A549 treated with AZD9567 at 1 μM for 4 hours (cell line): ENCODE data around the gene RBBP8NL. TPM values are rescaled to one million over a fixed set of nuclear protein-coding genes. Genes with fewer than 3 reads are reported as not detected.

Experiments
- total RNA-seq: library from RNA; stranded (reverse); fragments of 200-300 nt; extraction: Qiagen RNA extraction; gene quantifications from 5 replicates; pipeline ENCODE4 v1.2.3, GENCODE V29; 2022; ENCODE audit not compliant: insufficient read depth

The RBBP8NL gene, protein sequence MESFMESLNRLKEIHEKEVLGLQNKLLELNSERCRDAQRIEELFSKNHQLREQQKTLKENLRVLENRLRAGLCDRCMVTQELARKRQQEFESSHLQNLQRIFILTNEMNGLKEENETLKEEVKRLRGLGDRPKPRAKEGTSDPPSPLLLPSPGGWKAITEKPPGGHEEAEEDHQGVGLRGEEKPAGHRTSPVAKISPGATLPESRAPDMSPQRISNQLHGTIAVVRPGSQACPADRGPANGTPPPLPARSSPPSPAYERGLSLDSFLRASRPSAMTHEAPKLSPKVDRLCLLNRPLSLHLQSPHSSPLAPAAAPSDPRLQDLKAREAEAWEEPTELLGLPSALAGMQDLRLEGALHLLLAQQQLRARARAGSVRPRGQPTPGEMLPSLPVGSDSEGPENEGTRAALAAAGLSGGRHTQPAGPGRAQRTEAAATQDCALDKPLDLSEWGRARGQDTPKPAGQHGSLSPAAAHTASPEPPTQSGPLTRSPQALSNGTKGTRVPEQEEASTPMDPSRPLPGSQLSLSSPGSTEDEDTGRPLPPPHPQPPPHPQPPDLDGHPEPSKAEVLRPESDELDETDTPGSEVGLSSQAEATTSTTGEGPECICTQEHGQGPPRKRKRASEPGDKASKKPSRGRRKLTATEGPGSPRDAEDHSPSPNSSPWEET
- 0.45 to 0.74 TPM (median 0.61 TPM) in 4 of 5 replicates, not detected in the other for total RNA-seq

DNA sequence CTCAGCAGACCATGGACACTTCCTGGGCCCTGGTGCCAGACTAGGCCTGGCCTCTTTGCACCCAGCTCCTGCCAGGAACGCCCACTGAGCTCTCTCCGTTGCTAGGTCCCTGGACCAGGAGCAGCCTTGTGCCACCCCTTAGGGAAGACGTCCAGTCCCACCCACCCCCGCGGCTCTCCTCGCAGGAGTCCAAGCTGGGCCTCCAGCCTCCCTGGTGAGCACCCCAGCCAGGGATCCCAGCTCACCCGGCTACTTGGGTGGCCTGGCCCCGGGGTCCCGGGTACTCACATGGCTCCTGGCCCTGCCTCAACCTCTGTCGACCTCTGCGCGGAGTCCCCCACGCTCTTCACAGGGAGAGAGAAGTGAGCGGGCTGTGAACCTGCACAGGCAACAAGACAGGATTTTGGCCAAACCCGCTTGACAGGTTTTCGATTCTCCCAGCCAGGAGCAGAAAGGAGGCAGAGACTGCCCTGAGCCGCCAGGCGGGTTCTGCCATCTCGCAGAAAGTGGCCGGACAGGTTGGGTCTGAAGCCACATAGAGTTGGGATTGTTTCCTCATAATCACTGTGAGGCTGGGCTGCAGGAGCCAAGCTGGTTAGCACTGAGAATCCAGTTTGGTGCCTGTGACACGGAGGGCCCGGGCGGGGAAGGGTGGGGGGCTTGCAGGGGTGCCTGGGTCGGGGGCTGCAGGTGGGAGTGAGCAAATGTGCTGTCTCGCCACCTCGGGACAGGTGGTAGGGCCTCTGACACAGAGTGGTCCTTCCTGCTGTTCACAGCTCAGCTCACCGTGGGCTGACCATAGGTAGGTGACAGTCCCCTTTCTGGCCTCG, at the start of gene RBBP8NL:
Gene RBBP8NL, minus strand, starts transcription at position 368 of the 830 bp plus-strand sequence. CDS start 7,892 bp downstream, outside the sequence.

DNA sequence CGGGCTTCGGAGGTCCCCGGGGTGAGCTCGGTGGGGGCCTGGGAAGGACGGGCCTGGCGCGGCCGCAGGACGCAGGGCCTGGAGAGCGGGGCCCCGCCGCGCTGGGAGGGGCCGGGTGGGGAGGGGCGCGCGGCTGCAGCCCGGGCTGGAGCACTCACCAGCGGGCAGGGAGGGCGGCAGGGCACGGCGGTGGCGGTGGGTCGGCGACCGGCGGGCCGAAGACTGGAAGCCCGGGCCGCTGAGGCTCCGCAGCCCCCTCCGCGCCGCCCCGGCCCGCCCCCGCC, 48.4 kb upstream of the RBBP8NL start, which contains the start of gene GATA5:
Gene GATA5, minus strand, starts transcription at position 224 of the 284 bp plus-strand sequence. CDS start 474 bp downstream, outside the sequence.

DNA sequence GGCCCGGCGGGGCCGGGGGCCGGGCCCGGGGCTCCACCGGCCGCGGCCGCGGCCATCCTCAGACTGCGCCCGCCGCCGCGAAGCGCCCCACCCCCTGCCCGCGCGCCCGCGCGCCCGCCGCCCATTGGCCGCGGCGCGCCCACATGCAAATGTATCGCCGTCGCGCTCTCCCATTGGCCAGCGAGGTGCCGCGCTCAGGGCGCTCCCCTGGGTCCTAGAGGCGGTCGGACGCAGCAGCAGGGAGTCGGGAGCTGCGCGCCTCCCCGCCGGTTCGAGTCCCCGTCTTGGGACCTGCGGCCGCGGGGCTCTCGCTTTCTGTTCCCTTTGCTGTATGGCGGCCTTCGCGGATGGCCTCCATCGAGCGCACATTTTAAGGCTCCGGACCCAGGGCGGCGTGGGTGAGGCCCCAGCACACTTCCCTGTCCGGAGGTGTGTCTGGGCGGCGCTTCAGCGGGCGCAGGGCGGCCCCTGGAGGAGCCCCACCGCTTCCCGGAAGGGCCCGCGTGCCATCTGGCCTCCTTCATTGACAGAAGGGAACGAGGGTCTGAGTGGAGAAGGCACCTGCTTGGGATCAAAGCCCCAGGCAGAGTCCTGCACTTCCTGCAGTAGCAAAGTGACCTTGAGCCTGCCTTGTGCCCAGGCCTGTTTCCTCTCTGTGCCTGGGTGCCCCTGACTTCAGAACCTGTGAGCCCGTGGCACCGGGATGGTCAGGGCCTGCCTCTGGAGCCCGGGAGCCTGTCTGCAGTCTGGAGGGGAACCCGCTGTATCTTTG, 19.9 kb downstream of the RBBP8NL start, which contains the start of gene CABLES2:
Gene CABLES2, minus strand, starts transcription at position 65 of the 772 bp plus-strand sequence. Its CDS starts 9 bp downstream, at position 56.

DNA sequence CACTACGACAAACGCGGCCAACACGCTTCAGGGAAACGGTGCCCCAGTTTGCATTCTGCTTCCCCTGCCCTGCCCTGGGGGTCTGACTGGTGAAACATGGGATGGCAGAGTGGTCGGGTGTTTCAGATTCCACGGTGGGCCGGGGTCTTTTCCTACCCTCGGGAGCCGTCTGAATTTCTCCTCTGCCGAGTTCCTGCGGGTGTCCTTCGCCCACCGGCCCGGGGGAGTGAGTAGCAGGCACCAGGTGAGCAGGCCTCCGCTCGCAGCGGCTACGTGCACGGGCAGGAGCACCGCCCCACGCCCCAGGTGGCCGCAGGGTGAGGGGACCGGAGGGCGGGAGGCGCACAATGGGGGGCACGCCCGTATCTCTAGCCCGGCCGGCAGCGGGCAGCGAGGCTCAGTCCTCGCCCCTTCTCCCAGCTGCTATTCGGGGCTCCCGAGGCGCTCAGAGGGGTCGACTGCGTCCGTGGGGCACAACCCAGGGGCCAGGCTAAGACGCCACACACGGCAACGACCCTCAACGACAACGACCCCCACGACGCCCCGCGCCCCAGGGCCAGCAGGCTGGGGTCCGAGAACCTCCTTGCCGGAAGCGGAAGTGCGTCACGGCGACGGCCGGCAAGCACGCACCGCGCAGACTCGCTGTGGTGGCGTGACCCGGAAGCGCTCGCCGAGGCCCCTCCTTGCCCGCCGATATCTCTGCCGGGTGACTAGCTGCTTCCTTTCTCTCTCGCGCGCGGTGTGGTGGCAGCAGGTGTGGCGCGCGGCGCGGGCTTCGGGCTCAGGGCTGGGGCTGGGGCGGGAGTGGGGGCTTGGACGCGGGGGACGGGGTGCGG, 40.7 kb downstream of the RBBP8NL start, which contains the start of gene RPS21:
Gene RPS21, plus strand, starts transcription at position 721 of the 836 bp plus-strand sequence. CDS start 236 bp downstream, outside the sequence.

DNA sequence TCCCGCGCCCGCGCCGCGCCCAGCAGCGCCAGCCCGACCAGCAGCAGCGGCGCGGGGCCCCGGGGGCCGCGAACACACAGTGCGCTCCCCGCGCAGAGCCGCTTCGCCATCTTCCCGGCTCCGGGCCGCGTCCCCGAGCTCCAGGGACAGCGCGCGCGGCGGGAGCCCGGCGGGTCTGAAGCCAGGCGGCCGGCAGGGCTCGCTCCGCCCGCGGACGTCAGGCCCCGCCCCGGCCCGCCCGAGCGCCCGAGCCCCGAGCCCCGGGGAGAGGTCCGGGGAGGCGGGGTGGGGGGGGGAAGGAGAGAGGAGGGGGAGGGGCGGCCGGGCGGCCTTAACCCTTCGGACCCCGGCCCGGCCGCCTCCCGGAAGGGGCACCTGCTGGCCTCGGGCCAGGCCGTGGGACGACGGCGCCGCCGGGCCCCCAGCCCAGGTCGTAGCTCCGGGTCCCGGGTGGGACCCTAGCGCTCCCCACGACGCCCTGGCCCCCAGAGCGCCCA, 60.2 kb downstream of the RBBP8NL start, which contains the start of gene LAMA5:
Gene LAMA5, minus strand, starts transcription at position 177 of the 497 bp plus-strand sequence. Its CDS starts 67 bp downstream, at position 110.

Other genes starting within 250 kb of the RBBP8NL start
- gene MTG2, start 244.5 kb downstream of the RBBP8NL start, total RNA-seq = 20.2 to 41.4 TPM (median 39.6 TPM) in 5 replicates
- 0.05 to 0.06 TPM in 2 of 5 replicates, not detected in the others for gene HRH3, start 207.3 kb downstream of the RBBP8NL start, total RNA-seq
- 16.8 to 21.9 TPM (median 20.4 TPM) in 5 replicates for gene OSBPL2, start 189.0 kb downstream of the RBBP8NL start, total RNA-seq
- gene ADRM1, start 124.5 kb downstream of the RBBP8NL start, total RNA-seq = 156 to 196 TPM (median 192 TPM) in 5 replicates
- gene LAMA5, start 60.2 kb downstream of the RBBP8NL start, total RNA-seq = 190 to 476 TPM (median 435 TPM) in 5 replicates
- gene RPS21, start 40.4 kb downstream of the RBBP8NL start, total RNA-seq = 1,967 to 3,050 TPM (median 2,844 TPM) in 5 replicates
- 3.9 to 5.9 TPM (median 5.5 TPM) in 5 replicates for gene CABLES2, start 20.3 kb downstream of the RBBP8NL start, total RNA-seq
- gene GATA5, start 48.5 kb upstream of the RBBP8NL start, total RNA-seq = 0.67 to 2.3 TPM (median 0.77 TPM) in 5 replicates
- gene SLCO4A1, start 215.0 kb upstream of the RBBP8NL start, total RNA-seq = 8.5 to 10.9 TPM (median 10.6 TPM) in 5 replicates